H1 (cell line): Measurements from ENCODE around the gene CRYAB. TPM values are rescaled to one million over a fixed set of nuclear protein-coding genes. Genes with fewer than 3 reads are reported as not detected.

Experiments used
- CTCF ChIA-PET: fragments of 300-600 bp; sonication (Branson Sonifier 250); formaldehyde crosslinking; loops from one replicate; lab custom pipeline; 2021; ENCODE audit not compliant: partially characterized antibody; lab: Charles Lee
- POLR2A ChIA-PET: fragments of 300-600 bp; sonication (Branson Sonifier 250); formaldehyde crosslinking; loops from one replicate; lab custom pipeline; 2021; ENCODE audit warnings: inconsistent platforms; ENCODE audit not compliant: partially characterized antibody; lab: Charles Lee
- DNase-seq, 2 experiments: peaks; one replicate each; pipeline versions ENCODE4 v3.0.0 to v3.0.0-alpha.2; 2010 to 2022; ENCODE audit warnings: low spot score in 2 of 2, low read depth in 1 of 2, mixed read lengths in 1 of 2
- FAIRE-seq: peaks from 2 replicates; lab custom pipeline; 2011; peaks lifted over from hg19 to GRCh38; lab: Jason Lieb, UNC
- H2AFZ ChIP-seq: 2 replicates; pipeline ENCODE4 v1.8.1; 2012; ENCODE audit warnings: low read length, inconsistent platforms
- H2AK5ac ChIP-seq: 2 replicates; pipeline ENCODE4 v1.6.1; 2013; ENCODE audit warnings: low read depth, low read length
- H2BK120ac ChIP-seq: replicated peaks from 2 replicates; pipeline ENCODE3; 2013; ENCODE audit warnings: low read depth, low read length, inconsistent platforms
- H2BK12ac ChIP-seq: 2 replicates; pipeline ENCODE4 v1.6.1; 2013; ENCODE audit warnings: low read depth, low read length
- H2BK15ac ChIP-seq: 2 replicates; pipeline ENCODE4 v1.6.1; 2013; ENCODE audit warnings: low read length
- H2BK20ac ChIP-seq: 2 replicates; pipeline ENCODE4 v1.6.1; 2013; ENCODE audit warnings: low read length
- H2BK5ac ChIP-seq: 2 replicates; pipeline ENCODE4 v1.6.1; 2013; ENCODE audit warnings: low read depth, low read length
- H3K14ac ChIP-seq: 2 replicates; pipeline ENCODE4 v1.6.1; 2013; ENCODE audit warnings: inconsistent platforms; ENCODE audit not compliant: insufficient read length
- H3K18ac ChIP-seq: 2 replicates; pipeline ENCODE4 v1.6.1; 2013; ENCODE audit warnings: low read length; ENCODE audit errors: extremely low read depth
- H3K23ac ChIP-seq: 2 replicates; pipeline ENCODE4 v1.6.1; 2013; ENCODE audit warnings: inconsistent platforms; ENCODE audit not compliant: insufficient read length
- H3K23me2 ChIP-seq: 2 replicates; pipeline ENCODE4 v1.6.1; 2013; ENCODE audit warnings: low read depth, low read length
- H3K27ac ChIP-seq: 2 replicates; pipeline ENCODE4 v1.6.1; 2011; ENCODE audit warnings: low read depth, low read length, inconsistent platforms
- H3K27me3 ChIP-seq, 4 experiments: replicated peaks in 1 of 4; 1 replicate in 1 of 4; 2 replicates in 3 of 4; pipeline versions ENCODE4 v1.6.1 to v1.8.1; 2011 to 2013; ENCODE audit warnings: low read length in 3 of 4, mild to moderate bottlenecking in 3 of 4, inconsistent platforms in 2 of 4, mixed read lengths in 2 of 4, moderate library complexity in 1 of 4; ENCODE audit not compliant: control insufficient read depth in 3 of 4, insufficient read depth in 3 of 4; ENCODE audit errors: extremely low read depth in 1 of 4
- H3K36me3 ChIP-seq, 4 experiments: 2 replicates each; pipeline versions ENCODE4 v1.6.1 to v1.8.1; 2011 to 2013; ENCODE audit warnings: mild to moderate bottlenecking in 4 of 4, low read length in 3 of 4, moderate library complexity in 2 of 4, control low read depth in 1 of 4, inconsistent platforms in 1 of 4; ENCODE audit not compliant: insufficient read depth in 4 of 4, control insufficient read depth in 2 of 4
- H3K4ac ChIP-seq: replicated peaks from 2 replicates; pipeline ENCODE3; 2013; ENCODE audit warnings: low read length, low read depth, mixed read lengths, inconsistent platforms; ENCODE audit not compliant: insufficient read length
- H3K4me1 ChIP-seq, 4 experiments: replicated peaks in 1 of 4; 1 replicate in 1 of 4; 2 replicates in 3 of 4; pipeline versions ENCODE4 v1.6.1 to v1.8.1; 2011 to 2013; ENCODE audit warnings: low read length in 3 of 4, inconsistent platforms in 2 of 4, mixed read lengths in 1 of 4; ENCODE audit not compliant: insufficient read depth in 4 of 4, control insufficient read depth in 3 of 4
- H3K4me2 ChIP-seq, 2 experiments: 2 replicates each; pipeline versions ENCODE4 v1.6.1 to v1.8.1; 2011 to 2013; ENCODE audit warnings: low read depth in 2 of 2, low read length in 2 of 2, control low read depth in 1 of 2, inconsistent platforms in 1 of 2, mild to moderate bottlenecking in 1 of 2; ENCODE audit not compliant: insufficient read depth in 1 of 2
- H3K4me3 ChIP-seq, 4 experiments: fragments of 200-600, 300-600 bp in 1 of 4; sonication (generic), shearing (Covaris generic), sonication (Bioruptor Twin) in 1 of 4; 2 replicates each; pipeline versions ENCODE4 v1.5.1 to v1.8.1; 2011 to 2016; ENCODE audit warnings: low read length in 4 of 4, low read depth in 3 of 4, control low read depth in 2 of 4, inconsistent platforms in 2 of 4, mild to moderate bottlenecking in 2 of 4, mixed read lengths in 1 of 4, moderate library complexity in 1 of 4; ENCODE audit not compliant: insufficient read depth in 2 of 4; ENCODE audit errors: extremely low read depth in 1 of 4
- H3K56ac ChIP-seq: replicated peaks from 2 replicates; pipeline ENCODE3; 2013; ENCODE audit warnings: low read depth, mild to moderate bottlenecking, mixed read lengths, low read length, inconsistent platforms; ENCODE audit not compliant: insufficient read length
- H3K79me1 ChIP-seq: 2 replicates; pipeline ENCODE4 v1.6.1; 2013; ENCODE audit warnings: low read depth, low read length, control low read depth
- H3K79me2 ChIP-seq, 2 experiments: 2 replicates each; pipeline versions ENCODE4 v1.6.1 to v1.8.1; 2012 to 2013; ENCODE audit warnings: low read length in 2 of 2, mild to moderate bottlenecking in 2 of 2, inconsistent platforms in 1 of 2; ENCODE audit not compliant: insufficient read depth in 2 of 2, control insufficient read depth in 1 of 2
- H3K9ac ChIP-seq, 4 experiments: replicated peaks in 1 of 4; 1 replicate in 1 of 4; 2 replicates in 3 of 4; pipeline versions ENCODE4 v1.6.1 to v1.8.1; 2011 to 2013; ENCODE audit warnings: low read depth in 3 of 4, low read length in 3 of 4, control low read depth in 2 of 4, mild to moderate bottlenecking in 2 of 4, moderate library complexity in 2 of 4, inconsistent platforms in 1 of 4; ENCODE audit errors: extremely low read depth in 1 of 4
- H3K9me3 ChIP-seq, 2 experiments: 2 replicates each; pipeline versions ENCODE4 v1.6.1 to v1.8.1; 2012 to 2013; ENCODE audit warnings: mild to moderate bottlenecking in 2 of 2, moderate library complexity in 2 of 2, control low read depth in 1 of 2, inconsistent platforms in 1 of 2, low read depth in 1 of 2, low read length in 1 of 2, mixed read lengths in 1 of 2; ENCODE audit not compliant: insufficient read depth in 2 of 2
- H4K20me1 ChIP-seq, 2 experiments: replicated peaks in 1 of 2; 2 replicates each; pipeline versions ENCODE3 to v1.8.1; 2011 to 2013; ENCODE audit warnings: inconsistent platforms in 2 of 2, low read length in 2 of 2, mild to moderate bottlenecking in 1 of 2; ENCODE audit not compliant: insufficient read depth in 2 of 2, control insufficient read depth in 1 of 2
- H4K5ac ChIP-seq: 2 replicates; pipeline ENCODE4 v1.6.1; 2013; ENCODE audit warnings: low read length, low read depth, mixed read lengths, inconsistent platforms; ENCODE audit not compliant: insufficient read length
- H4K8ac ChIP-seq: 2 replicates; pipeline ENCODE4 v1.8.0; 2013; ENCODE audit warnings: mild to moderate bottlenecking, moderate library complexity, low read length, inconsistent platforms; ENCODE audit not compliant: insufficient read depth; ENCODE audit errors: extremely low read depth
- H4K91ac ChIP-seq: replicated peaks from 2 replicates; pipeline ENCODE3; 2013; ENCODE audit warnings: low read length, mixed read lengths, inconsistent platforms; ENCODE audit not compliant: insufficient read length
- ASH2L ChIP-seq: fragments of 200-600, 300-600 bp; sonication (generic); IDR thresholded peaks from one replicate; pipeline ENCODE4 v1.7.1; 2017; ENCODE audit warnings: low read length
- CBX8 ChIP-seq: fragments of 300-800, 300-1000 bp; sonication (generic); IDR thresholded peaks from 2 replicates; pipeline ENCODE4 v1.7.1; 2016; ENCODE audit warnings: low read depth, low read length, borderline replicate concordance
- CREB1 ChIP-seq: IDR thresholded peaks from 2 replicates; pipeline ENCODE4 v1.6.1; 2012; ENCODE audit warnings: inconsistent platforms
- GABPA ChIP-seq: IDR thresholded peaks from 2 replicates; pipeline ENCODE4 v1.6.1; 2011; ENCODE audit warnings: mild to moderate bottlenecking, low read length, moderate library complexity, borderline replicate concordance; ENCODE audit not compliant: insufficient read depth
- GTF2F1 ChIP-seq: IDR thresholded peaks from 2 replicates; pipeline ENCODE4 v1.6.1; 2012; ENCODE audit warnings: low read depth, low read length, improper control_type of control experiment, borderline replicate concordance
- MAFK ChIP-seq: IDR thresholded peaks from 2 replicates; pipeline ENCODE4 v1.6.1; 2012; ENCODE audit warnings: low read depth, mild to moderate bottlenecking, improper control_type of control experiment, low read length
- NANOG ChIP-seq: IDR thresholded peaks from 2 replicates; pipeline ENCODE4 v1.6.1; 2011; ENCODE audit warnings: low read length, low read depth, mild to moderate bottlenecking, inconsistent platforms; ENCODE audit not compliant: insufficient read depth, poor library complexity, severe bottlenecking
- TBP ChIP-seq: IDR thresholded peaks from 2 replicates; pipeline ENCODE4 v1.6.1; 2011; ENCODE audit warnings: low read depth, low read length, improper control_type of control experiment
- TEAD4 ChIP-seq: IDR thresholded peaks from 2 replicates; pipeline ENCODE4 v1.6.1; 2012; ENCODE audit warnings: low read depth, low read length, inconsistent platforms, mixed read lengths
- WGBS, 2 experiments: shearing (Covaris generic) in 1 of 2; methylation state at CpG; one replicate each; pipeline versions ENCODE4 v1.1.6 to v1.1.7; 2013 to 2015; ENCODE audit warnings: low lambda C conversion rate in 2 of 2, mixed read lengths in 2 of 2, inconsistent platforms in 1 of 2, low coverage in 1 of 2, missing lambda C conversion rate in 1 of 2; ENCODE audit not compliant: insufficient replicate concordance in 2 of 2, insufficient coverage in 1 of 2, insufficient read length in 1 of 2; ENCODE audit errors: extremely low coverage in 1 of 2, missing lambda C conversion rate in 1 of 2; 5-methylcytosine and 5-hydroxymethylcytosine counted together
- polyA plus RNA-seq, 7 experiments: library from polyadenylated mRNA; depleted of rRNA in 3 of 7; stranded (reverse) in 5 of 7; unstranded in 2 of 7; fragments of >200 nt in 5 of 7; fragments of 200-250 nt in 2 of 7; gene quantifications; 1 replicate in 5 of 7; 2 replicates in 1 of 7; 4 replicates in 1 of 7; pipeline versions ENCODE4 v1.2.1 to v1.2.3, GENCODE V29; 2011 to 2013; ENCODE audit warnings: missing spikeins in 2 of 7, mixed read lengths in 2 of 7
- total RNA-seq: library from RNA; stranded (reverse); fragmentation: NEBNext Ultra II Directional; extraction: Animal tissue kit (Norgen Biotek cat#: 25700); gene quantifications from 2 replicates; pipeline ENCODE4 v1.2.1, GENCODE V29; 2021
- TF ChIP-seq, protein P1 (sequence below): IDR thresholded peaks from 2 replicates; pipeline ENCODE4 v1.6.1; 2012; ENCODE audit warnings: inconsistent platforms
- TF ChIP-seq, protein P2 (sequence below): IDR thresholded peaks from 2 replicates; pipeline ENCODE4 v1.6.1; 2012; ENCODE audit warnings: inconsistent platforms

Gene CRYAB
- total and polyA plus RNA-seq, 2 of the 8 experiments (the other 6 are each of a cell fraction or from before 2014, with no cell fraction given) = 1.9 to 2.0 TPM

DNA sequence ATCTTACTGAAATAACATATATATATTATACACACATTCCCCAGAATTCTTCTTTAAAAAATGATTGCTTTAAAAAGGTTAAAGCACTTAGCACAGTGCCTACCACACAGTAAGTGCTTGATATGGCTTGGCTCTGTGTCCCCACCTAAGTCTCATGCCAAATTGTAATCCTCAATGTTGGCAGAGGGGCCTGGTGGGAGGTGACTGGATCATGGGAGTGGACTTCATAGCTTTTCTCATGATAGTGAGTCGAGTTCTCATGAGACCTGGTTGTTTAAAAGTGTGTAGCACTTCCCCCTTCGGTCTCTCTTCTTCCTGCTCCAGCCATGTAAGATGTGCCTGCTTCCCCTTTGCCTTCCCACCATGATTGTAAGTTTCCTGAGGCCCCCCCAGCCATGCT is 6.2 kb downstream of the CRYAB start:
- H3K14ac ChIP-seq = no peak overlapping the region
- H2AK5ac ChIP-seq = no peak overlapping the region
- H4K20me1 ChIP-seq = no peaks in the 10 kb centered on the region
- no peak overlapping the region for H4K8ac ChIP-seq
- no peak overlapping the region for H2AFZ ChIP-seq
- no peaks in the 10 kb centered on the region for H3K23me2 ChIP-seq
- no peak overlapping the region for H3K4me3 ChIP-seq
- H3K79me2 ChIP-seq = no peaks in the 10 kb centered on the region
- no peaks in the 10 kb centered on the region for H3K79me1 ChIP-seq
- DNase-seq = no peak
- no peaks in the 10 kb centered on the region for H3K27me3 ChIP-seq
- H3K27ac ChIP-seq = no peak overlapping the region
- no peaks in the 10 kb centered on the region for H3K36me3 ChIP-seq
- no peak overlapping the region for H4K5ac ChIP-seq
- ChIA-PET POLR2A (interaction anchor here (0.9 kb wide), 1 partner anchor 7 kb away, joined by 3 read pairs; no protein-coding TSS in a partner anchor), CTCF (interaction anchor here (0.6 to 1.7 kb wide), 2 partner anchors 10 to 301 kb away, joined by 3 read pairs; no protein-coding TSS in a partner anchor)
- no peak overlapping the region for H2BK5ac ChIP-seq
- H4K91ac ChIP-seq = no peak overlapping the region
- WGBS, 2 experiments = 79% methylated on average over 2 of the region's 2 CpGs; no CpG with 5 or more reads in 1 of the 2 experiments
- no peak overlapping the region for H3K4ac ChIP-seq
- no peak overlapping the region for H3K9ac ChIP-seq
- H3K23ac ChIP-seq = no peak overlapping the region
- H3K4me1 ChIP-seq = no peaks in the 10 kb centered on the region
- no peak overlapping the region for H2BK15ac ChIP-seq
- H2BK20ac ChIP-seq = no peak overlapping the region
- no peak overlapping the region for H2BK12ac ChIP-seq
- H3K56ac ChIP-seq = no peak overlapping the region
- no peak for FAIRE-seq
- no peak overlapping the region for H2BK120ac ChIP-seq
- H3K4me2 ChIP-seq = no peak overlapping the region
- no peak overlapping the region for H3K18ac ChIP-seq
- no peaks in the 10 kb centered on the region for H3K9me3 ChIP-seq
- no peak for TF ChIP-seq NANOG
- no peak for TF ChIP-seq MAFK
- TF ChIP-seq GABPA = no peak
- TF ChIP-seq GTF2F1 = no peak
- no peak for TF ChIP-seq CREB1
- TF ChIP-seq, protein P1, sequence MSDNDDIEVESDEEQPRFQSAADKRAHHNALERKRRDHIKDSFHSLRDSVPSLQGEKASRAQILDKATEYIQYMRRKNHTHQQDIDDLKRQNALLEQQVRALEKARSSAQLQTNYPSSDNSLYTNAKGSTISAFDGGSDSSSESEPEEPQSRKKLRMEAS = no peak
- no peak for TF ChIP-seq ASH2L
- TF ChIP-seq TBP = no peak
- TF ChIP-seq TEAD4 = no peak
- TF ChIP-seq, protein P2, sequence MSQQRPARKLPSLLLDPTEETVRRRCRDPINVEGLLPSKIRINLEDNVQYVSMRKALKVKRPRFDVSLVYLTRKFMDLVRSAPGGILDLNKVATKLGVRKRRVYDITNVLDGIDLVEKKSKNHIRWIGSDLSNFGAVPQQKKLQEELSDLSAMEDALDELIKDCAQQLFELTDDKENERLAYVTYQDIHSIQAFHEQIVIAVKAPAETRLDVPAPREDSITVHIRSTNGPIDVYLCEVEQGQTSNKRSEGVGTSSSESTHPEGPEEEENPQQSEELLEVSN = no peak
- TF ChIP-seq CBX8 = no peak
